GM21737 (cell line): ENCODE results near the gene COPG2.
"Not testable (repeated sequence)": the region's sequence is repeated elsewhere in the genome, so short reads cannot be mapped to it uniquely, and the experiment has no call there.

Experiments used
- ATAC-seq: cut with Tn5 transposase; IDR thresholded peaks from one replicate; pipeline ENCODE4 v1.9.1; 2021; ENCODE audit warnings: mild to moderate bottlenecking, moderate library complexity; ENCODE audit not compliant: unreplicated experiment

Gene COPG2

GRCh38 chr7:130570144-130570543 lies 98.4 kb downstream of the COPG2 start:
- not testable (repeated sequence) for ATAC-seq

GRCh38 chr7:130566898-130567280 lies 101.7 kb downstream of the COPG2 start:
- ATAC-seq = no peak

GRCh38 chr7:130566168-130566897 lies 102.2 kb downstream of the COPG2 start:
- no peak for ATAC-seq

- peak; percentile 76 for ATAC-seq
Observed at GRCh38 chr7:130560972-130561371, 107.6 kb downstream of the COPG2 start.

GRCh38 chr7:130559184-130559583 lies 109.4 kb downstream of the COPG2 start:
- ATAC-seq = no peak

GRCh38 chr7:130554481-130554880 lies 114.1 kb downstream of the COPG2 start:
- ATAC-seq = no peak

- ATAC-seq = no peak
Observed at GRCh38 chr7:130553398-130554029, 115.0 kb downstream of the COPG2 start.

- ATAC-seq = no peak
Observed at GRCh38 chr7:130544356-130544755, 124.2 kb downstream of the COPG2 start.

GRCh38 chr7:130543487-130544010 lies 125.0 kb downstream of the COPG2 start:
- no peak for ATAC-seq

- ATAC-seq = not testable (repeated sequence)
Observed at GRCh38 chr7:130542297-130542696, 126.3 kb downstream of the COPG2 start.

GRCh38 chr7:130541287-130541686 lies 127.3 kb downstream of the COPG2 start:
- ATAC-seq = not testable (repeated sequence)

- not testable (repeated sequence) for ATAC-seq
Observed at GRCh38 chr7:130537894-130538293, 130.7 kb downstream of the COPG2 start.

GRCh38 chr7:130529417-130529816 lies 139.1 kb downstream of the COPG2 start:
- no peak for ATAC-seq

GRCh38 chr7:130527752-130528355 lies 140.7 kb downstream of the COPG2 start:
- not testable (repeated sequence) for ATAC-seq

GRCh38 chr7:130524628-130525027 lies 143.9 kb downstream of the COPG2 start:
- no peak for ATAC-seq

- not testable (repeated sequence) for ATAC-seq
Observed at GRCh38 chr7:130523519-130524125, 144.9 kb downstream of the COPG2 start.

- no peak for ATAC-seq
Observed at GRCh38 chr7:130521258-130521951, 147.1 kb downstream of the COPG2 start.

- ATAC-seq = no peak
Observed at GRCh38 chr7:130515315-130516040, 153.1 kb downstream of the COPG2 start.

- ATAC-seq = no peak
Observed at GRCh38 chr7:130513447-130513846, 155.1 kb downstream of the COPG2 start.

- not testable (repeated sequence) for ATAC-seq
Observed at GRCh38 chr7:130512038-130512437, 156.5 kb downstream of the COPG2 start.
